Measurements from ENCODE around the gene ABCB10.
"Not testable (repeated sequence)": the region's sequence is repeated elsewhere in the genome, so short reads cannot be mapped to it uniquely, and the experiment has no call there.

The ABCB10 gene

GRCh38 chr1:229535230-229535629, 23.3 kb downstream of the ABCB10 start:
- no peak for DNase-seq (ENCODE audit: low spot score)

- DNase-seq (ENCODE audit: low spot score) = no peak
These were observed 27.2 kb downstream of the ABCB10 start for GRCh38 chr1:229531326-229531725.

- no peak for DNase-seq (ENCODE audit: low spot score)
These were observed 28.9 kb downstream of the ABCB10 start for GRCh38 chr1:229529639-229530038.

DNA sequence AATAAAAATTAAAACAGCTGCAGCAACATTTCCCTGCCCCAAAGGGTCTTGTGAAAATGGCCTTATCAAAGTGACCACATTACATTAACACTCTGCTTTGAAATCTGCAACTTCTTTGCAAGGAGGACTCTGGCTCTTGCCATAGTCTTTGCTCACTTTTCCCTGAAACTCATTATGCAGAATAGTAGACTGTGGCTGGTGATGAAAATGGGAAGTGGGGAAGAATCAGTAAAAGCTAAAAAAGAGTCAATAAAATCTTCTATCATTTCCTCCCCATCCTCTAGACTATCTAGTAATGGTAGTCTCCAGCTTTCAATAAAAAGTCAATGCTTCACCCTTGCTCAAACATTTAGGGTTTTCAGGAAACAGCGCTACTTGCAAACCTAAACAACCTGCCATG, 31.8 kb downstream of the ABCB10 start:
- DNase-seq (ENCODE audit: low spot score) = no peak

GRCh38 chr1:229523052-229523451, 35.5 kb downstream of the ABCB10 start:
- no peak for DNase-seq (ENCODE audit: low spot score)

DNA sequence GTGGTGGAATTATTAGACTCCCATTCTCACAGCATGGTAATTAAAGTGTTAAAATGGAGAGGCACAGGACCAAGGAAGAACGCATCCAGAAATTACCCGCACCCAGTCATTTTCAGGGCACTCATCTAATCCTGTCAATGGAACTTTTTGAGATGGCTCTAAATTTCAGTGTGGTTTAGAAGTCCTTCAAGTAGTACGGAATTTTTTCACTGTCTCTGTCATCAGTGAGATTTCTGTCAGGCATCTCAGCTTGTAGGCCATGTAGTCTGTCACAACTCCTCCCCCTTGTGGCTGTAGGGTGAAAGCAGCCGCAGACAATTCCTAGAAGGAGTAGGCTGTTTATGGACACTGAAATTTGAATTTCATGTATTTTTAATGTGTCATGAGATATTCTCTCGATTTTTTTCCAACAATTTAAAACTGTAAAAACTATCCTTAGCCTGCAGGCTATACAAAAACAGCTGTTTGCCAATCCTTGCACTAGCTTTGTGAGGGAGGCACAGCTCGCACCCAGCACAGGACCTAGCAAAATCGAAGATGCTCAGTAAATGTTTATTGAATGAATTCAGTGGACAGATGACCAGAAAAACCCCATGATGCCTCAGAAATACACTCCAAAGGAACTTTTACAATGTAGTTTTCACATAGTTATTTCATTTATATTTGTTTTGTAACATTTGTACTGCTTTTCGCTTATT, 43.8 kb downstream of the ABCB10 start:
- DNase-seq (ENCODE audit: low spot score) = peak; percentile 77

DNA sequence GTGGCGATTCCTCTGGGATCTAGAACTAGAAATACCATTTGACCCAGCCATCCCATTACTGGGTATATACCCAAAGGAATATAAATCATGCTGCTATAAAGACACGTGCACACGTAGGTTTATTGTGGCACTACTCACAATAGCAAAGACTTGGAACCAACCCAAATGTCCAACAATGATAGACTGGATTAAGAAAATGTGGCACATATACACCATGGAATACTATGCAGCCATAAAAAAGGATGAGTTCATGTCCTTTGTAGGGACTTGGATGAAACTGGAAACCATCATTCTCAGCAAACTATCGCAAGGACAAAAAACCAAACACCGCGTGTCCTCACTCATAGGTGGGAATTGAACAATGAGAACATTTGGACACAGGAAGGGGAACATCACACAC, 46.9 kb downstream of the ABCB10 start:
- not testable (repeated sequence) for DNase-seq (ENCODE audit: low spot score)

GRCh38 chr1:229511201-229511600, 47.3 kb downstream of the ABCB10 start:
- DNase-seq (ENCODE audit: low spot score) = not testable (repeated sequence)

DNA sequence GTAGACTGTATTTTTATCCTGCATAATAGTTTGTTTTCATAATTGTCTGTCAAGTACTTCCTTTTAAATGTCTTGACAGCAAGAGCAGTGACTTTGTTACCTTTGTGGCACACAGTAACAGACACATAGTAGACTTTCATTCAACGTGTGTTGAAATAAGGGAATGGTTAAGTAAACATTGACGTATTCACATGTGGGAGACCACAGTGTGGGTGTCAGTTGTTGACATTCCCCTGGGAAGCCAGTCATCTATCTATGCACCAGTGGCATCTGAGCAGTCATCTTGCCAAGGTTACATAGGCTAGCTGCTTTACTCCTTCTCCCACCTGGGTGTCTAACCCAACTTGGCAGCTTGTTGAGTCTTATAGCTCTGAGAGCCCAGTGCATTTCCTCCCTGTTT, 48.9 kb downstream of the ABCB10 start:
- no peak for DNase-seq (ENCODE audit: low spot score)

- no peak for DNase-seq (ENCODE audit: low spot score)
These were observed 49.6 kb downstream of the ABCB10 start for GRCh38 chr1:229508823-229509337.

DNA sequence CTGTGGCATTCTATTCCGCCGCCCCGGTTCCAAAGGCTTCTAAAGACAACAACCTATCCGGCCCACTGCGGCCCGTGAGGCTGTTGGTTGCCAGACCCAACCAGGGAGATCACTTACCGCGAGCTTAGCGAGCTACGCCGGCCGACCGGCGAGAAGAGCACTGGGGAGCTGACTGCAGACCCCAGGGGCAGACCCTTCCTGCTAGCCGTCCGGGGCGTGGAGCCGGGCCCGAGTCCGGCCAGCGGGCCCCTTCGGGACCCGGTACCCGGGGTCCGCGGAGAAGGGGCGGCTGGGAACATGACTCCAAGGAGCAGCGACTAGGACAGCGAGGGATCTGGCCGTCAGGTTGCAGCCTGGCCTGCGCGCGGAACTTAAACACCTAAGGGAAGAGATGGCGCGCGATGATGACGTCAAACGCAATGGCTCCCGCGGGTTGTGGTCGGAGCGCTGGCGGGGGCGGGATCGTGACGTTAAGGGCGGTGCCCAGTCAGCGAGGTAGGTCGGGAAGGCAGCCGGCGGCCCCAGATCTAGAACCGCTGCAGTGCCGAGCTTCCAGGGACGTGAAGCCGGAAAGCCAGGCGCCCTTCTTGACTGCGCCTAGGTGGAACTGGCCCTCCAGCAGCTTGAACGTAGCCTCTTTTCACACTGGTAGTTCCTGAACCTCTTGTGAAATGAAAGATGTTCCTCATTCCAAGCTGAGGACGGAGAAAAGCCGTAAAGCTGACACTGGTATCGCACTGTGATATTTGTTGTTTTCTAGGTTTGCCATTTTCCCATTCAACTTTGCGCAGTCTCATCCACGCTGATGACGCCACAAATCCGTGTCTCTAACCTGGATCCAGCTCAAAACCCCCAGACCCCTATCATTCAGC, 50.3 kb downstream of the ABCB10 start, which contains the start of gene NUP133:
Gene NUP133 (minus strand): TSS at position 391 of the 872 bp plus-strand sequence. CDS start 92 bp downstream, at position 299.
- DNase-seq (ENCODE audit: low spot score) = peak; percentile 99

- DNase-seq (ENCODE audit: low spot score) = no peak
These were observed 51.0 kb downstream of the ABCB10 start for GRCh38 chr1:229507502-229507901.

- no peak for DNase-seq (ENCODE audit: low spot score)
These were observed 51.9 kb downstream of the ABCB10 start for GRCh38 chr1:229506633-229507032.

GRCh38 chr1:229495782-229496181, 62.7 kb downstream of the ABCB10 start:
- DNase-seq (ENCODE audit: low spot score) = no peak

GRCh38 chr1:229487181-229487580, 71.3 kb downstream of the ABCB10 start:
- DNase-seq (ENCODE audit: low spot score) = no peak

GRCh38 chr1:229485318-229485717, 73.2 kb downstream of the ABCB10 start:
- DNase-seq (ENCODE audit: low spot score) = no peak

DNA sequence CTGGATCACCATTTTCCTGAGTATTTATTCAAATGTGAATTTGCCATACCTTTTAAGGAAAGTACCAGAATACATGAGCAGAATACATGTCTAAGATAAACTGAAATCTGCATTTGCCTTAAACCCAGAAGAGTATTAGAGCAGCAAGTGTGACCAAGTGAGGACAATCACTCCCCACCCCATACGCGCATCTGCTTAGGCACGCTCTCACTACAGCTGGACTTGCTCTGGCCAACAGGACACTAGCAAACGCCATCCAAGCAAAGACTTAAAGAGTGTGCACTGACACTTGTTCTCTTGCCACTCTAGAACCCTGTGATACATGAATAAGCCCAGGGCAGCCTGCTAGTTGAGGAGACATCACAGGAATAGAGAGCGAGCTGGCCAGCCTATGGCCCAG, 76.0 kb downstream of the ABCB10 start:
- DNase-seq (ENCODE audit: low spot score) = no peak

- DNase-seq (ENCODE audit: low spot score) = no peak
These were observed 78.0 kb downstream of the ABCB10 start for GRCh38 chr1:229480495-229480894.

DNA sequence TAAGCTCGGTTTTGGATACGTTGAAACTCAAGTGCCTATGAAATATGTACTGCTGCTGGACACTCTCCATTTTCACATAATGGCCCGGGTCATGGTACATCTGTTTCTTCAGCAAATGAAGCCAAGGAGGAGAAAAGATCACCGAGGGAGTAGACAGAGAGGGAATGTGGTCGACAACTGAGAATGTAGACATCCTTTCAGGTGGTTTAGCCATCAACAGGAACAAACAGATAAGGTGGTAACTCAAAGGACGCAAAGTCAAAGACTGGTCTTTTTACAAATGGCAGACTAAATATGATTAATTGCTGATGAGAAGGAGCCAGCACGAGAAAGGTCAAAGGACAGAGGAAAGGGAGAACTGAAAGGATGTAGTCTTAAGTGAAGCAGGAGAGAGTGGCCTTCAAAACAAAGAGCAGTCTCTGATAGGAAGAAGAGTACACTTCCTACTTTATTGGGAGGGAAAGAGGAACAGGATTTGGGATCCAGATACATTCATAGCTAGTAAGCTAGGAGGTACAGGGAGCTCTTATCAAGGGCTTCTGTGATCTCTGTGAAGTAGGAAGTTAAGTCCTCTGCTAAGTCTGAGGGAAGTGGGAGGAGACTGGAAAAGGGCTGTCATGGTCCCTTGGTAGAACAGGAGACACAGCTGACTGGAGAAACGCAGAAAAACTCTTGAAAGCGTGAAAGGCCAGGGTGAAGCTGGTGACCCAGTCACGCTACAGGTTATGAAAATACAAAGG, 78.7 kb downstream of the ABCB10 start:
- DNase-seq (ENCODE audit: low spot score) = no peak

- DNase-seq (ENCODE audit: low spot score) = no peak
These were observed 79.7 kb downstream of the ABCB10 start for GRCh38 chr1:229478852-229479251.

DNA sequence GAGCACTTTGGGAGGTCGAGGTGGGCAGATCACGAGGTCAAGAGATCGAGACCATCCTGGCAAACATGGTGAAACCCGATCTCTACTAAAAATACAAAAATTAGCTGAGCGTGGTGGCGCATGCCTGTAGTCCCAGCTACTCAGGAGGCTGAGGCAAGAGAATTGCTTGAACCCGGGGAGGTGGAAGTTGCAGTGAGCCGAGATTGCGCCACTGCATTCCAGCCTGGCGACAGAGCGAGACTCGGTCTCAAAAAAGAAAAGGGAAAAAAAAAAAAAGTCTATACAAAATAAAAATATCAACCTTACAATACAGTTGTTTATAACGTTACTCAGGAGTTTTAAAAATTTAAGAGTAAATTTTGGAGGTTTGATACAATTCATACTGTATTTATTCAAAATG, 82.6 kb downstream of the ABCB10 start:
- DNase-seq (ENCODE audit: low spot score) = not testable (repeated sequence)

GRCh38 chr1:229474509-229474908, 84.0 kb downstream of the ABCB10 start:
- DNase-seq (ENCODE audit: low spot score) = no peak

All from hematopoietic multipotent progenitor cell treated with erythropoietin and hydrocortisone succinate and interleukin-3 and kit ligand, for 15 days (in vitro differentiated cells).